ENCODE measurements around the gene CLEC4M.
A peak's percentile ranks its signal among the peaks of the same experiment; 100 is the strongest.
"Not testable (repeated sequence)": the region's sequence is repeated elsewhere in the genome, so short reads cannot be mapped to it uniquely, and the experiment has no call there.

Gene CLEC4M

GRCh38 chr19:7772752-7773291 lies 9.8 kb downstream of the CLEC4M start:
- peak in 2 of 3 donors; percentile 16 to 47 for DNase-seq (ENCODE audit: low read depth in 2 of 3, low spot score in 1 of 3)

DNA sequence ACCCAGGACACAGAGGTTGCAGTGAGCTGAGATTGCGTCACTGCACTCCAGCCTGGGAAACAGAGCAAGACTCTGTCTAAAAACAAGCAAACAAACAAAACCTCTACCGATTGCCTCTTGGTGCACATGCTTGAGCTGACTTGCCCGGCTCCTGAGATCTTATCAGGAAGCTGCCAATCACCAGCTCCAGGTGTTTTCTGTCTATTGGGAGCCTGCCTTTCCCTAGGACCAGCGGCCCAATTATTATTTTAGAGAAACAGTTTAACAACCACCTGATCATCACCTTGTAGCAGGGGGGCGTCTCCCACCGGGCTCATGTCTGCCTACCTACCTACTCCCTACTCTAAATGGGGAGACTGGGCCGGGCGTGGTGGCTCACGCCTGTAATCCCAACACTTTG lies 10.8 kb downstream of the CLEC4M start:
- no peak for DNase-seq (ENCODE audit: low read depth in 2 of 3, low spot score in 1 of 3)

DNA sequence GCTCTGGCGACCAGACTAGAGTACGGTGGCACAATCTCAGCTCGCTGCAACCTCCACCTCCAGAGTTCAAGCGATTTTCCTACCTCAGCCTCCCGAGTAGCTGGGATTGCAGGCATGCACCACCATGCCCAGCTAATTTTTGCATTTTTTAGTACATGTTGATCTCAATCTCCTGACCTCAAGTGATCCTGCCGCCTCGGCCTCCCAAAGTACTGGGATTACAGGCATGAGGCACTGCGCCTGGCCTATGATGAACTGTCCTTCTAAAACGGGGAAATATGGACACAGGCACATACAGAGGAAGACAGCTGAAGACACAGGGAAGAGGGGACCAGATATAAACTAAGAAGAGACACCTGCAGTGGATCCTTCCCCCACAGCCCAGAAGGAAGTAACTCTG lies 12.7 kb downstream of the CLEC4M start:
- DNase-seq (ENCODE audit: low read depth in 2 of 3, low spot score in 1 of 3), result no peak

DNA sequence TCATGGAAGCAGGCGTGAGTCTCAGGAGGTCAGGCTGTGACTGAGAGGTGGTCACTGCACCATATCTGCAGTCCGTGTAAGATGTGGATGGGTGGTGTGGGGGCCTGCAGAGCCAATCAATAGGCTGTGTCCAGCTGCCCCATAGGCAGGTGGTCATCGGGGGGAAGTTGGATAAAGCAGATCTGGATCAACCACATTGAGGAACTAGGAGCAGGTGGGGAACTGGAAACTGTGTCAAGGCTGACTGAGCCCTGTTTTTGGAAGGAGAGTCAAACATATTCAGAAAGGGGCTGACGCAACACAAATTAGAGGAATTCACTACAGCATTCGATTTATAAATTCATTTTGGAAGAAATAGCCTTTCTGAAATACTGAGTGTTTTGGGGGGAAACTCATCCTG lies 15.0 kb downstream of the CLEC4M start:
- no peak for DNase-seq (ENCODE audit: low read depth in 2 of 3, low spot score in 1 of 3)

GRCh38 chr19:7779631-7780486 lies 16.8 kb downstream of the CLEC4M start:
- DNase-seq (ENCODE audit: low read depth in 2 of 3, low spot score in 1 of 3), result no peak

- DNase-seq (ENCODE audit: low read depth in 2 of 3, low spot score in 1 of 3), result no peak
Observed at GRCh38 chr19:7781157-7781556, 18.1 kb downstream of the CLEC4M start.

DNA sequence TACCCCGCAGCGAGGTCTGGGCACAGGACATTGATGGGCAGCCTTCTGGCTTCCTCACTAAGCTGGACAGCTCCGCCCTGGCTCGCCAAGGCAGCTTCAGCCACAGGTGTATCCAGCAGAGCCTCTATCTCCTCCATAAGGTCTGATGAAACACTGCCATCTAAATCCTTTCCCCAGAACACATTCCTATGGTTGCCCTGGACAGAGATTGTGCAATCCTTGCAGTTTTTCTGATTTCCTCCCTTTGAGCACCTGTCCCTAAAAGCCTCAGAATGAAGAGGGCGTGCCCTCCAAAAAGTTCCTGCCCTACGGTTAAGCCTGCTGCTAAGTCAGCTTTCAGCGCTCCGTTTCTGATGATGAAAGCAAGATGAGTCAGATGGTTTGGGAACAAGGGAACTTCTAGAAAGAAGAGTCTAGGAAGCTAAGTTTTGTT lies 21.0 kb downstream of the CLEC4M start:
- no peak for DNase-seq (ENCODE audit: low read depth in 2 of 3, low spot score in 1 of 3)

DNA sequence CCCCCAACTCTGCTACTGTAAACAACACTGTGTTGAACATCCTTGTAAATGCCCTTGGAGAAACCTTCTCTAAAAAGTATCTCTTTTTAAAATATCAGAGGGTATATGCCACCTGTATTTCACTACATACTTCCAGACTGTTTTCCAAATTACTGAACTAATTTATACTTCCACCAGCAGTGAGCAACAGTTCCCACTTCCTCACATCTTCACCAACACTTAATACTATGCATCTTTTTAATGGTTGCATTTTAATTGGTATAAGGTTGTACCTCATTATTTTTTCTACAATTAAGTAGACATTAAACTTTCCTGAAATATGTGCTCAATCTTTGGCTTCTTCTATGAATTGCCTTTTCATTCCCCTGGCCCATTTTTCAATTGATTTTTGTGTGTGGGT lies 21.8 kb downstream of the CLEC4M start:
- no peak for DNase-seq (ENCODE audit: low read depth in 2 of 3, low spot score in 1 of 3)

GRCh38 chr19:7787141-7787540 lies 24.1 kb downstream of the CLEC4M start:
- DNase-seq (ENCODE audit: low read depth in 2 of 3, low spot score in 1 of 3), result no peak

DNA sequence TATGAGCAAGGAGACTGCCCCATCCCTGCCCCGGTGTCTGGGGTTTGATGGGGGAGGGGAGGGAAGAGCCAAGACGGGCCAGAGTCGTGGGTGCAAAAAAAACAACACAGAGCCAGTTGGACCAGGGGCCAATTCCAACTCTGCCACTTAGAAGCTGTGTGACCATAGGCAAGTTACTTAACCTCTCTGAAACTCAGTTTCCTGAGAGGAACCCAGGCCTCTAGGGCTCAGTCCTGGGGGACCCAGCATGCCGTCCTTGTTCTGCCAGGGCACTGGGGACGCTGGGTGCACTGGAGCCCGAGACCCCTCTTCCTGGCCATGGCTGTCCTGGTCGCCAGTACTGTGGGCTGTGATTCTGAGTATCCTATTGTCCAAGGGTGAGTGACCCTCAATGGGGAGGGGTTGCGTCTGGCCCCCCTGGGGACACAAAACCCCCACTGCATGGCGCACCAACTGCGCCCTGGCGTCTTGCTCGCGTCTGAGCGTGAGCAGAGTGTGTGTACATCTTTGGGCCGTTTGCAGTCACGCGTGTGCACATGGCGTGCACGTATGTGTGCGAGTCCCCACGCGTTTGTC lies 24.6 kb downstream of the CLEC4M start:
- no peak for DNase-seq (ENCODE audit: low read depth in 2 of 3, low spot score in 1 of 3)

DNA sequence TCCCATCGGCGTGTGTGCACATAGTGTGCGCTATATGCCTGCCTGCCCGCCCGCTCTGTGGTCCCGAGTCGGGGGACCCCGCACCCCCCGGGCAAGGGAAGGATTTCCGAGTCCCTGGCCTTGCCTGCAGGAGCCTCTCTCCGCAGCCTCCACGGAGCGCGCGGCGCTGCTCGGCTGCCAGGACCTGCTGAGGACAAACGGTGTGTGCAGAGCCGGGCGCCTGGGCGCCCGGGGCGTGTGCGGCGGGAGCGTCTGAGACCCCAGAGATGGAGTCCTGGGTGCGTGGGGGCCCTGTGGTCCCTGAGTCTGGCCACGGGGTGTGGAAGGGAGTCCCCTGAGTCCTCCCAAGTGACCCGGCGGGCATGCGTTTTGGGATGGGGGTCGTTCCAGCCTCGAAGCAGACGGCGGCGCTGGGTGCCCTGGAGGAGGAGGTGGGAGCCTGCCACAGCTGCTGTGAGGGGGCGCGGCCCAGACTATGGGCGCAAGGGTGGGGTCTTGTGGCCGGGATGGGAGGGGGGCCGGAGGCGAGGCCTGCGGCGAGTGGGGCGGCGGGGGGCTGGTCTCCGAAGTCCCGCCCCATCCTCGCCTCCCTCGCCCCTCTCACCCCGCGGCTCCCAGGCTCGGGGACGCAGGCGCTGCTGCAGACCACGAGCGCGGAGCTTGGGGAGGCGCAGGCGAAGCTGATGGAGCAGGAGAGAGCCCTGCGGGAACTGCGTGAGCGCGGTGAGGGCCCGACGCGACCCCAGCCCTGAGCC lies 25.3 kb downstream of the CLEC4M start:
- no peak for DNase-seq (ENCODE audit: low read depth in 2 of 3, low spot score in 1 of 3)

DNA sequence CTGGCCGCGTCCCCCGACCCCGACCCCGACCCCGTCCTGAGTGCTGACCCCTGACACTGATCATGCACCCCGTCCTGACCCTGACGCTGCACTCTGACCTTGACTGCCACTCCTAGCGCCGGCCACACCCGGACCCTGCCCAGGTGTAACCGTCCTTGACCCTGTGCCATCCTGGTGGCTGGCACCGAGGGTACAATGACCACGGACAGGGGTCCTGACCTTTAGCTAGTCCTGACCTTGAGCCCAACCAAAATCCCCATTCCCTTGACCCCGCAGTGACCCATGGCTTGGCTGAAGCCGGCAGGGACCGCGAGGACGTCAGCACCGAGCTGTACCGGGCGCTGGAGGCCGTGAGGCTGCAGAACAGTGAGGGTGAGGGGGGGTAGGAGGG lies 25.9 kb downstream of the CLEC4M start:
- DNase-seq (ENCODE audit: low read depth in 2 of 3, low spot score in 1 of 3), result no peak

DNA sequence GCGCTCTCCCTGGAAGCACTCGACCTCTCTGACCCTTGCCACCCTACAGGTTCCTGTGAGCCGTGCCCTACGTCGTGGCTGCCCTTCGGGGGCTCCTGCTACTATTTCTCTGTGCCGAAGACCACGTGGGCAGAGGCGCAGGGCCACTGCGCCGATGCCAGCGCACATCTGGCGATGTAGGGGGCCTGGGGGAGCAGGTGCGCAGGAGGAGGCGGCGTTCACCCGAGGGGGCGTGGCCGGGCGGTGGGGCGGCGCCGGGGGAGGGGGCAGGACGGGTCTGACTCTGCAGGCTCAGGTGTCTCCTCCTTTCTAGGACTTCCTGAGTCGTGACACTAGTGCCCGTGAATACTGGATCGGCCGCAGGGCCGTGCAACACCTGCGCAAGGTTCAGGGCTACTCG lies 26.4 kb downstream of the CLEC4M start:
- DNase-seq (ENCODE audit: low read depth in 2 of 3, low spot score in 1 of 3), result no peak

DNA sequence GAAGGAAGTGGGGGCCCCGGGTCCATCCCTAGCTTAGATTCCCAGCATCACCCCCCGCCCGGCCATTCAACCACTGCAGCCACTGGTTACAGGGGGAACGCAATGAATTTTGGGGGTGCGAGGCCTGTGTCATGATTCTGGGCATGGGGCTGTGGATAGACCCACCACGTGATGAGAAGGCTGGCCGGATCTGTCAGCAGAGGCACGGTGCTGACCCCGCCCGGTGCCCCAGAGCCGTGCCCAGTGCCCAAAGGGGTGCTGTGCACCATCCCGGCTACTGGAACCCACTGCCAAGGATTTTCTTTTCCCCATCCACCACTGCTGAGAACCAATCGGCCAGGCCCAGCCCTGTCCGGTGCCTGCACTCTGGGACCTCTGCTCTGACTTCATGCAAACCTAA lies 27.4 kb downstream of the CLEC4M start:
- DNase-seq (ENCODE audit: low read depth in 2 of 3, low spot score in 1 of 3), result no peak

GRCh38 chr19:7792281-7792680 lies 29.2 kb downstream of the CLEC4M start:
- no peak for DNase-seq (ENCODE audit: low read depth in 2 of 3, low spot score in 1 of 3)

DNA sequence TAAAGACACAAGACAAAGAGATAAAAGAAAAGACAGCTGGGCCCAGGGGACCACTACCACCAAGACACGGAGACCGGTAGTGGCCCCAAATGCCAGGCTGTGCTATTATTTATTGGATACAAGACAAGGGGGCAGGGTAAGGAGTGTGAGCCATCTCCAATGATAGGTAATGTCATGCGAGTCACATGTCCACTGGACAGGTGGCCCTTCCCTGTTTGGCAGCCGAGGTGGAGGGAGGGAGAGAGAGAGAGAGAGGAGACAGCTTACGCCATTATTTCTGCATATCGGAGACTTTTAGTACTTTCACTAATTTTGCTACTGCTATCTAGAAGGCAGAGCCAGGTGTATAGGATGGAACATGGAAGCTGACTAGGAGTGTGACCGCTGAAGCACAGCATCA lies 29.7 kb downstream of the CLEC4M start:
- not testable (repeated sequence) for DNase-seq (ENCODE audit: low read depth in 2 of 3, low spot score in 1 of 3)

DNA sequence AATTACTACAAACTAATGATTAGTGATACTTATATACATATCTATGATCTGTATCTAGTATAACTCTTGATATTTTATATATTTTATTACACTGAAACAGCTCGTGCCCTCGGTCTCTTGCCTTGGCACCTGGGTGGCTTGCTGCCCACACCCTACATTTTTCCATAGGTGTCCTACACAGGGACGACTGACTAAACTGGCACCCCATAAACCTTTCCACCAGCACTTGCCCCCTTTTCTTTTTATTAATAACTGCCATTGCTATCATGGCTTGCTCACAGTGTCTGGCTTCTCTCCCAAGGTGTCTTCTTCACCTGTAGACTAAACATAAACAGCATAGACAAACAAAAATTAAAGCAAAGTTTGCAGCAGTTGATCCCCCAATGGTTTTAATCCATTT lies 30.4 kb downstream of the CLEC4M start:
- DNase-seq (ENCODE audit: low read depth in 2 of 3, low spot score in 1 of 3), result no peak

GRCh38 chr19:7795555-7796161 lies 32.6 kb downstream of the CLEC4M start:
- DNase-seq (ENCODE audit: low read depth in 2 of 3, low spot score in 1 of 3), result no peak

DNA sequence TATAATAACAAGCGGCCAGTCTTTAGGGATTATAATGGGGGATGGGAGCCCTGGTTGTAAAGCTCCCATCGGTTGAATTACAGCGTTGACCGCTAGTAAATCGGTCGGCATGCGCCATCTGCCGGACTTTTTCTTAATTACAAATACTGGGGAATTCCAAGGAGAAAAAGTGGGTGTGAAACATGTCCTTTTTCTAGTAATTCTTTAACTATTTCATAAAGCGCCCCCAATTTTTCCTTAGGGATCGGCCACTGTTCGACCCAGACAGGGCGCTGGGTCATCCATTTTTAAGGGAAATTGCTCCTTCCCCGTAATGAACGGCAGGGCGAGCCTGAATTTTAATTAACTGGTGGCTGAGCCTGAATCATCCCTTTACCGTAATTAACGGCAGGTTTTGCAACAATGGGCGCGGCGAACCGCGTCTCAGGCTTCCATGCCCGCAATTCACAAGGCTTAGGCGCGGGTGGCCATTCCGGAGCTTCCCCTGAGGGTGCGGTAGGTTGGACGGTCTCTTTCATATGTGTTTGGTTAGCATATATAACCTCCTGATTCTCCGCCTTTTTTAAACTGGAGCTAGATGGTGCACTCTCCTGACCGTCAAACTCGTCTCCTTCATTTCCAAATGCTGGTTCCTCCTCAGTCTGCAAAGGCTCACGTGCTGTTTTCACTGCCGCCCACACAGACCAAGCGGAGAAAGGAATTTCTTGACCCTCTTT lies 36.8 kb downstream of the CLEC4M start:
- DNase-seq (ENCODE audit: low read depth in 2 of 3, low spot score in 1 of 3), result peak; percentile 28 to 75 (median 49)

DNA sequence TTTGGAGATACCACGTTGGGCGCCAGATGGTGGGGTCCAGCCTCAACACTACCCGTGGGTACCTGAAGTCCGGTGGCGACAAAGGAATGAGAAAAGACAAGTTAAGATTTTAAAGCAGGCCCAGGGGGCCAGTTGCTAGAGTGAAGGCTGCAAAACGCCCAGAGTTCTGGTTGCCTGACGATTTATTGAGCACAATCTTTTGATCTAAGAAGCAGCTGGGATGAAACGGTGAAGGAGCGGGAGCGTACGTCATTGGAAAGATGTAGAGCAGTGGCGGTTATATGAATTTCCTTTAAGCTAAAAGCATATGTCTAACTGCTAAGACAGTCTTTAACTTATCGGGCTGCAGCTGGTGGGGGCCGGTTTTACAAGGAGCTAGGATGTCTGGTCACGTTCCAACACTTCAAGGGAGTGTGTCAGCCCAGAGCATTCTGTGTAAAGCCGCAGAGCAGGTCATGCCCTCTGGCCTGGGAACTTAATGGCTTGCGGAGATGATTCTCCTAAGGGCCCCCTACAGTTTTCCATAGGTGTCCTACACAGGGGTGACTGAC lies 38.1 kb downstream of the CLEC4M start:
- DNase-seq (ENCODE audit: low read depth in 2 of 3, low spot score in 1 of 3), result no peak

Data from stimulated activated CD4-positive, alpha-beta T cell treated with anti-CD3 and anti-CD28 coated beads, Interleukin-12 subunit alpha, Interleukin-12 subunit beta, amount 100 ng/mL, for 48 hours (primary cell).